GM18907 (cell line): ENCODE results near the gene ZNF791.
A peak's percentile ranks its signal among the peaks of the same experiment; 100 is the strongest.
"Not testable (repeated sequence)": the region's sequence is repeated elsewhere in the genome, so short reads cannot be mapped to it uniquely, and the experiment has no call there.

ENCODE experiments used
- ATAC-seq: cut with Tn5 transposase; IDR thresholded peaks from one replicate; pipeline ENCODE4 v1.9.1; 2021; ENCODE audit warnings: mild to moderate bottlenecking, moderate library complexity; ENCODE audit not compliant: unreplicated experiment

Gene ZNF791

DNA sequence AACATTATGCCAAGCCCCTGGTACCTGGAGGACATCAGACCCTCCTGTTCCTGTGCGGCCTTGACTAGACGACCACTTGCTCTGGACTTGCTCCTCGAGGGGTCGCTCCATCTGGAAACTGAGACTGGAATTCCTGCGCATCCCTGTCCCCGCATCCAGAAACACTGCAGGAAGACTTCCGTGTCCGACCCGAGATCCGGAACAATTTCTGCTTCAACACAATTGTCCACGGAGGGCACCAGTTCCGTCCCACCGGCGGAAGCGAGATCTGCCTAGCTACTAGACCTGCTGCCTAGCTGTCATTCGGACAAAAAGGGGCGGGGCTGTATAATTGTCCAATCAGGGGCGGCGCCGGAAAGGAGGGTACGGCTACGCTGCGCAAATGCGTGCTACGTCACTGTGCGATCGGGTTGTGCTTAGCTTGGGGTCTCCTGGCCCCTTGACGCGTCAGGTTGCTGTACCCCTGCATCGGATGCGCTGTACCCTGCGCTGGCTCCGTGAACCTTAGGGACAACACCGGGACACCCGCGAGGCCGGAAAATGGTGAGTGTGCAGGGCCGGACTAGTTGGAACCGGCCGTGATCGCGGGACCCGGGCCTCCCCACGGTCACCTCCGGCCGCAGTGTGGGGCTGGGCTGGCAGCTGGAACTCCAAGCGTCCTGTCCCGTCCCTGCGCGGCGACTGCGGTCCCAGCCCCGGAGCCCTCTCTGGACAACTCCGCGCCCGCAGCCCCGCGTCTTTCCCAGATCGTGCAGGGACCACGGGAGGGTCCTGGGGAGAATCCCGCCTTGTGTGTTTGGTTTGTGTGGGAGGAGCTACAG, at the start of gene ZNF791, which contains the start of gene ZNF490:
Gene ZNF791 (plus strand): TSS at position 381 of the 821 bp plus-strand sequence. CDS start 160 bp downstream, at position 541.
Gene ZNF490 (minus strand): TSS at position 274 of the 821 bp plus-strand sequence. CDS start 133 bp downstream, at position 141.
- peak; percentile 74 for ATAC-seq

DNA sequence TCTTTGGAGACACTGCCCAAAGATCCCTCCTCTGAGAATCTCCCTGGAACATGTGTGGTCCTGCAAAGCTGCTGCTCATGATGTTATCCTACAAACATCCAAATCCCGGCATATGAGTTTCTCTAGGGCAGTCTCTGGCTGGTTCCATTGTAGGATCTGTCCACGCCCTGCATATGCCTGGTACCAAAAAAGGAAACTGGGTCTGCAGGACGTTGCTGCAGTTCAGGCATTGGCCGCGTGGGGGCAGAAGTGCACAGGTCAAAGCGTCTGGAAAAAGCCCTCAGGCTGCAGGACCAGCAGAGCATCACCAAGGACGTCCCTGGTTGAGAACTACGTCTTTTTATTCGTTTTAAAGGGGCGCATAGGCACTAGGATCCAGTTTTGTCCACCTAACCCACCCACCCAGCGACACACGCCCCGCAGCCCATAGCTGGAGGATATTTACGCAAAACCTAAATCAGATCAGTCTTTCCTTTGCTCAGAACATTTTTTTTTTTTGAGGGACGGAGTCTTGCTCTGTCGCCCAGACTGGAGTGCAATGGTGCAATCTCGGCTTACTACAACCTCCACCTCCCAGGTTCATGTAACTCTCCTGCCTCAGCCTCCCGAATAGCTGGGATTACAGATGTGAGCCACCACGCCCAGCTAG, 46.6 kb upstream of the ZNF791 start:
- no peak for ATAC-seq

DNA sequence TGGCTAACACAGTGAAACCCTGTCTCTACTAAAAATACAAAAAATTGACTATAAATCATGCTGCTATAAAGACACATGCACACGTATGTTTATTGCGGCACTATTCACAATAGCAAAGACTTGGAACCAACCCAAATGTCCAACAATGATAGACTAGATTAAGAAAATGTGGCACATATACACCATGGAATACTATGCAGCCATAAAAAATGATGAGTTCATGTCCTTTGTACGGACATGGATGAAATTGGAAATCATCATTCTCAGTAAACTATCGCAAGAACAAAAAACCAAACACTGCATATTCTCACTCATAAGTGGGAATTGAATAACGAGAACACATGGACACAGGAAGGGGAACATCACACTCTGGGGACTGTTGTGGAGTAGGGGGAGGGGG, 44.3 kb upstream of the ZNF791 start:
- not testable (repeated sequence) for ATAC-seq

DNA sequence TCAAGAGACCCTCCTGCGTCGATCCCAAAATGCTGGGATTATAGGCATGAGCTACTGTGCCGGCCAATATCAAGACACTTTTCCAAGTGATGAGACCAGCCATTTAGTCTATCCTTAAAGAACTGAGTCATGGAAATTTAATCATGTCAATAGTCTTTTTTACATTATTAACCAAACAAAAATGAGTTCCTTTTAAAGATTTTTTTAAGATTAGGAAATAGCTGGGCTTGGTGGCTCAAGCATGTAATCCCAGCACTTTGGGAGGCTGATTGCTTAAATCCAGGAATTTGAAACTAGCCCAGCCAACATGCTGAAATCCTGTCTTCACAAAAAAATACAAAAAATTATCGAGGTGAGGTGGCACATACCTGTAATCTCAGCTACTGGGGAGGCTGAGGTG, 42.8 kb upstream of the ZNF791 start:
- ATAC-seq: no peak

DNA sequence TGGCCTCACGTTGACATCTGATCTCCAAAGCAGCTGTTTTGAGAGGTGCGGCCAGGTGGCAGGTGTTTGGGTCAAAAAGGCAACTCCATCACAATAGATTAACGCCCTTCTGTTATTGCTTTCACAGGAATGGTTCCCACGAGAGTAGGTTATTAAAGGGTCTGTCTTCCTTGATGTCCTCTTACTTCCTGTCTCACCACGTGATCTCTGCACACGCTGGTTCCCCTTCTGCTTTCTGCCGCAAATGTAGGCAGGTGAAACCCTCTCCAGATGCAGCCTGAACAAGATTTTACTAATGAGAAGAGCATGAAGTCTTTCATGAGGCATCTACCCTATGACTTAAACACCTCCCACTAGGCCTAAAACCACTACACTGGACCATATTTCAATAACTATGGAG, 36.7 kb upstream of the ZNF791 start:
- ATAC-seq: no peak

DNA sequence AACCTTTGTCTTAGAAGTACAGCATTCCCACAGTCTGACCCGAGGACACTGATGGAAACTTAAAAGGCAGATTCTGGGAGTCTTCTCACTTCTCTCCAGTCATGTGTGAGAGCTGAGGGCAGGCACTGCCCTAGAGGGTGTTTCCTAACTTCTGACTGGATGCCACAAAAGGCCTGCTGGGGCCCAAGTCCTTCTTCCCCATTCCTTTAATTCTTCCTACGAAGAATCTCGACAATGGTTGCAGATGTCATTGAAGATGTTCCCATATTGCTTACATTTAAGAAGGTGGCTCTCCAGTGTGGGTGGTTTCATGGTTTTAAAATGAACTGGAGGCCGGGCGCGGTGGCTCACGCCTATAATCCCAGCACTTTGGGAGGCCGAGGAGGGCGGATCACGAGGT, 32.1 kb upstream of the ZNF791 start:
- ATAC-seq: no peak

DNA sequence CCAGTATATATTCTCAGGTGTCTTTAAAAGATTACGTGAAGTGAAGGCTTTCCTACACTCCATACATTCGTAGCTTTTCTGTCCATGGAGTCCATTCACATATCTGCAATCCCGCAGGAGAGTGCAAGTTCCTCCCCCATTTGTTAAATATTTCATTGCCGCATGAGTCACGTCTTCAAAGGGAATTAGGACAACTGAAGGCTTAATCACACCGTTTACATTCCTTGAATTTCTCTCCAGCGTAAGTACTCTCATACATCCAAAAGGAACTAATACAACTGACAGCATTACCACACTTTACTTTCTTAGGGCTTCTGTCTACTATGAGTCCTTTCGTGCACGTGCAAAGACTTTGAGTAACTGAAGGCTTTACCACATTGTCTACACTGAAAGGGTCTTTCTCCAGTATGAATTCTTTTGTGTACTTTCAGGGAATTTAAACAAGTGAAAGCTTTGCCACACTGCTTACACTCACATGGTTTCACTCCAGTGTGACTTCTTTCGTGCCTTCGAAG, 30.5 kb upstream of the ZNF791 start:
- ATAC-seq: no peak

DNA sequence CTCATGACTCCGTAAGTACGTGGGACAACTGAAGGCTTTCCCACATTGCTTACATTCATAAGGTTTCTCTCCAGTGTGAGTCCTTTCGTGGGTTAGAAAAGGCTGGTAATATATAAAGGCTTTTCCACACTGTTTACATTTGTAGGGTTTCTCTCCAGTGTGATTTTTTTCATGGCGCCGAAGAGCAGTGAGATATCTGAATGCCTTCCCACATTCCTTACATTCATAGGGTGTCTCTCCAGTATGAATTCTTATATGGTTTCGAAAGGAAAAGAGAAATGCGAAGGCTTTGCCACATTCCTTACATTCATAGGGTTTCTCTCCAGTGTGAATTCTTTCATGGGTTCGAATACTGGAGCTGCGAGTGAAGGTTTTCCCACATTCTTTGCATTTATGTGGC, 29.6 kb upstream of the ZNF791 start:
- ATAC-seq: no peak

DNA sequence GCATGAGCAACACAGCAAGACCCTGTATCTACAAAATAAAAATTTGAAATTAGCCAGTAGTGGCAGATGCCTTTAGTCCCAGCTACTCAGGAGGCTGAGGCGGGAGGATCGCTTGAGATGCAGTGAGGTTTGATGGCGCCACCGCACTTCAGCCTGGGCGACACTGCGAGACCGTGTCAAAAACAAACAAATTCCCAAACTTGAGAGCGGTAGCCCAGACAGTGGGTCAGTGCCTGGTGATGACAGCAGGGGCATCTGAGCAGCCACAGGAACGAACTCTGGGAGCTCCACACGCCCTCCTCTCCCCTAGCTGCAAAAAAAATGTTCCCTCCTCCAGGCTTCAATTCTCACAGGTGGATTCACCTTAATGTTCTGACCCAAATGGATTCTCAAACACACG, 14.2 kb upstream of the ZNF791 start:
- ATAC-seq: no peak

DNA sequence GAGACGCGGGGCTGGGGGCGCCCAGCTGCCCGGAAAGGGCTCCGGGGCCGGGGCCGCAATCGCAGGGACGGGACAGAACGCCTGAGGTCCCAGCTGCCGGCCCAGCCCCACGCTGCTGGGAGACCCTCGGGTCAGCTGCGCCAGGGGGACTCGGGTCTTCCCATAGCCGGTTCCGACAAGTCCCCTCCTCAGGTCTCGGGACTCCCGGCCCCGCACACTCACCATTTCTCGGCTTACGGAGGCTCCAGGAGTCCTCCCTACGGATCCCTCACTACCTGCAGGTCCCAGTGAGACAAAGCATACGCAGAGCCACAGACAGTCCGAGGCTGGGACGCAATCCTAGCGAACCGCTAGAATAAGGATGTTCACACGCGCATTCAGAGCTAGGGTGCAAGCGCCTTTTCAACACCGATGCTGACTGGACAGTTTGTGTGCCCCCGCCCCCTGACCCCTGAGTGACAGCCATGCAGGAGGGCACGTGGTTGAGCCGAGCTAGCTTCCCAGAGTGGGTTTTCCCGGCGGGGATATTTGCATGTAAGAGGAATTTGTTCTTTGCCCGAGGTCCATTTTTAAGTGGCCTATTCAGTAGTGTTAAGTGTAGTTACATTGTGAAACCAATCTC, 13.7 kb upstream of the ZNF791 start:
- ATAC-seq: no peak

DNA sequence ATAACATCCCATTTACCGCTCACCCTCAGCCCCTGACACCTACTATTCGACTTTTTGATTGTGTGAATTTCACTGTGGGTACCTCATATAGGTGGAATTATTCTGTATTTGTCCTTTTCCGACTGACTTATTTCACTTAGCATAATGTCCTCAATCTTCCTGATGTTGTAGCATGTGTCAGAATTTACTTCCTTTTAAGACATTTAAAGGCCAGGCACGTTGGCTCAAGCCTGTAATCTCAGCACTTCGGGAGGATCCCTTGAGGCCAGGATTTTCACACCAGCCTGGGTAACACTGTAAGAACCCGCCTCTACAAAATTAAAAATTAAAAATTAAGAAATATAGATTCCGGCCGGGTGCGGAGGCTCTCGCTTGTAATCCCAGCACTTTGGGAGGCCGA, 13.1 kb upstream of the ZNF791 start:
- no peak for ATAC-seq

DNA sequence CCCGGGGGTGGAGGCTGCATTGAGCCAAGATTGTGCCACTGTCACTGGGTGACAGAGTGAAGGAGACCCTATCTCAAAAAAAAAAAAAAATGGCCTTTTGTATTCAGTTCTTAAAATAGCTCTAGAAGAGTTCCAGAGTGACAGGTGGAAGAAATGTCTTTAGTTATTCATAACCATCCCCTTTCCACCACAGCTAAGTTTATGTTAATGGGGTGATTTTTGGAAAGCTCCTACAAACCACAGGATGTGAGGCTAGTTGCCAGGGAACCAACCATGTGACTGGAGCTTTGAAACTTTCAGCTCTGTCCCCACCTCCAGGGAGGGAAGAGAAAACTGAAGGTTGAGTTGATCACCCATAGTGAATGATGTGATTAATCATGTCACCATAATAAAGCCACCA, 7.0 kb upstream of the ZNF791 start:
- ATAC-seq: no peak

DNA sequence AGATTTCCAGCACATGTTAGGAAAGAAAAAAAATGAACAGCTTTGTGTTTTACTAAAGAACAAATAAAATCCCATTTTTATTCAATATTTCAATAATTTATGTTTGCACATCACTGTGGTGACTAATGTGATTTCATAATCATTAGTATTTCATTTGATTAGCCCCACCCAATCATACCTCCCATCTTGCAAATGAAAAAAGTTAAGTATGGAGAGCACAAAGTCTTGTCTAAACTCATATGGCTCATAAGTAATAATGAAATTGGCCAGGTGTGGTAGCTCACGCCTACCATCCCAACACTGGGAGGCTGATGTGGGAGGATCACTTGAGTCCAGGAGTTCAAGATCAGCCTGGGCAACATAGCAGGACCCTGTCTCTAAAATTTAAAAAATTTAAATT, 3.9 kb upstream of the ZNF791 start:
- no peak for ATAC-seq

DNA sequence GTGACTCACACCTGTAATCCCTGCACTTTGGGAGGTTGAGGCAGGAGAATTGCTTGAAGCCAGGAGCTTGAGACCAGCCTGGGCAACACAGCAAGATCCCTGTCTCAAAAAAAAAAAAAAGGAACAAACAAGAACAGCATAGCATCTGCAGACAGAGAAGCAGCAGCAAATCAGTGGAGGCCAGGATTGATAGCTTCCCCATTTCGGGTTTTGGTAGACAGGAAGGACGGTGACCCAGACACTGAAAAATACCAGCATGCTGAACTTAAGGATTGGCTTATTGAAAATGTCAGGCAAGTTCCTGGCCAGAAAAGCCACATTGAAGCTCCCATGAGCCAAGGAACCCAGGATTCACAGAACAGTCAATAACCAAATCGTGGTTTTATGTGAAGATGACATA, 3.1 kb upstream of the ZNF791 start:
- ATAC-seq: no peak

DNA sequence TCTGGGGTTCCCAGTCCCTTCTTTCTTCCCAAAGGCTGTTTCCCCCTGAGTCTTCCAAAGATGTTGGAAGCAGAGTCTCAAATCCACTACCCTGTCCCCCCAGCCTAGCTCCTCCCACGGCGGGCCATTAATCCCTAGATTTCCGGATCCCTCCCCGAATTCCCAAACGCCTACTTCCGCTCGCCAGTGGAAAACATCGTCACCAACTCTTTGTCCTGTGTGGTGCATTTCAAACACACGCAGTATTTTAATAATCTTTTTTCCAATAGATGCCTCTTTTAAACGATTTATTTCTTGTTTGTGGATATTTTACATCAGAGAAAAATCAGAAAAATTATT, 610 bp downstream of the ZNF791 start:
- ATAC-seq: no peak

DNA sequence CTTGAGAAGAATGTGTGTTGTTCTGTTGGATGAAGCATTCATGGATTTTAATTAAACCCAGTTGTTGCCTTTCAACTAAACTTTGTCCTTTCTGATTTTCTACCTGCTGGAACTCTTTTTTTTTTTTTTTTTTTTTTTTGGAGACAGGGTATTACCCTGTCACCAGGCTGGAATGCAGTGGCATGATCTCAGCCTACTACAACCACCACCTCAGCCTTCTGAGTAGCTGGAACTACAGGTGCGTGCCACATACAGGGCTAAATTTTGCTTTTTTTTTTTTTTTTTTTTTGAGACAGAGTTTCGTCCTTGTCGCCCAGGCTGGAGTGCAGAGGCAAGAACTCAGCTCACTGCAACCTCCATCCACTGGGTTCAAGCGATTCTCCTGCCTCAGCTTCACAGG, 6.9 kb downstream of the ZNF791 start:
- ATAC-seq: no peak

DNA sequence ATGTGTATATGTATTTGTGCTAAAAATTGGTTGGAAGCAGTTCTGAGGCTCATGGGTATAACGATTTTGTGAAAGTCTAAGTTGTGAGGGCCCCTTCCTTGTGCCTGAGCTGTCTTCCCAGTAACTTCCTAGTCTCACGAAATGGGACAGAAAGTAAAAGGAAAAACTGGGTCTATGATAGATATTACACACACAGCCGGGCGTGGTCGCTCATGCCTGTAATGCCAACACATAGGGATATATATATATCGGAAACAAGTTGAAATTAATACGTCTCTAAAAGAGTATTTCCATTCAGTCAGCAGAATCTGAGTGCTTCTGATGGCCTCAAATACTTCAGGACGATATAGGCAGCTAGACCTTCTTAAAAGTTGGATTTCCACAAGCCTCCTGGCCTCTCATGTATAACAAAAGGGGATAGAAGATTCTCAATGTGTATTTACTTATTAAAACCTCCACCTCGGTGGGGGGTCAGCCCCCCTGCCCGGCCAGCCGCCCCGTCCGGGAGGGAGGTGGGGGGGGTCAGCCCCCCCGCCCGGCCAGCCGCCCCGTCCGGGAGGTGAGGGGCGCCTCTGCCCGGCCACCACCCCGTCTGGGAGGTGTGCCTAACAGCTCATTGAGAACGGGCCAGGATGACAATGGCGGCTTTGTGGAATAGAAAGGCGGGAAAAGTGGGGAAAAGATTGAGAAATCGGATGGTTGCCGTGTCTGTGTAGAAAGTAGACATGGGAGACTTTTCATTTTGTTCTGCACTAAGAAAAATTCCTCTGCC, 10.7 kb downstream of the ZNF791 start:
- ATAC-seq: not testable (repeated sequence)

DNA sequence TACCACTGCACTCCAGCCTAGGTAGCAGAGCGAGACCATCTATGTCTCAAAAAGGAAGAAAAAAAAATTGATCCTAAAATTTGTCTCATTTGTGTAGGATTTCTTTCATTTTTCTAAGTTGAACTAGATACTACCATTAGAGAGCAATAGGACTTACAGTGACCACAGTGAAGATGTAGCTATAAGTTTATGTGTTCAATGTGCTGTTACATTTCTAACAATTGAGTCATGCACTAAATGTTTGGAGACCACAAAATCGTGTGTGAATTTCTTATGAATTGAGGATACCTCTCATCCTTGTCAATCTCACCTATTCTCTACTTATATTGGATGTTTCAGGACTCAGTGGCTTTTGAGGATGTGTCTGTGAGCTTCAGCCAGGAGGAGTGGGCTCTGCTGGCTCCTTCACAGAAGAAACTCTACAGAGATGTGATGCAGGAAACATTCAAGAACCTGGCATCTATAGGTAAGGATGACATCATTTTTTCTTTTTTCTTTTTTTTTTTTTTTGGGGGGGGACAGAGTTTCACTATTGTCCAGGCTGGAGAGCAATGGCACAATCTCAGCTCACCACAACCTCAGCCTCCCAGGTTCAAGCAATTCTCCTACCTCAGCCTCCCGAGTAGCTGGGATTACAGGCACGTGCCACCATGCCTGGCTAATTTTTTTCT, 12.8 kb downstream of the ZNF791 start:
- no peak for ATAC-seq

DNA sequence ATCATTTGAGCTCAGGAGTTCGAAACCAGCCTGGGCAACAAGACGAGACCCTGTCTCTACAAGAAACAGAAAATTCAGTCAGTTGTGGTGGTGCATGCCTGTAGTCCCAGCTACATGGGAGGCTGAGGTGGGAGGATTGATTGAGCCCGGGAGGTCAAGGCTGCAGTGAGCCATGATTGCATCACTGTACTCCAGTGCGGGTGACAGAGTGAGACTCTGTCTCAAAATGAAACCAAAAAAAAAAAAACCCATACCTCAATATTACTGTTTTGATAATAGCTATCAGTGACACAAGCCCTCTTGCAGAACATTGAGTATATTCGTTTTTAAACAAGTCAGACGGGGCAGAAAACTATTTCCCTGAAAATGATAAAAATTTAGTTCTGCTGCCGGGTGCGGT, 16.2 kb downstream of the ZNF791 start:
- no peak for ATAC-seq
